GM12878 (cell line): ENCODE data around the gene FUBP3. TPM values are rescaled to one million over a fixed set of nuclear protein-coding genes. Genes with fewer than 3 reads are reported as not detected.

Source experiments
- ATAC-seq: fragments of 200-7000 bp; cut with Tn5 transposase; 3 replicates; pipeline ENCODE4 v1.9.1; 2020; ENCODE audit warnings: mild to moderate bottlenecking, moderate library complexity
- BruUV-seq: library from RNA; stranded (reverse); fragments of 400-500 nt; replicated peaks from 2 replicates; lab custom pipeline; 2021; lab: Mats Ljungman, UMichigan
- CTCF ChIA-PET: fragments of 300-600 bp; sonication (Branson Sonifier 250); formaldehyde crosslinking; extraction: SDS; loops from one replicate; lab custom pipeline; 2021; ENCODE audit warnings: inconsistent platforms; lab: Yijun Ruan, JAX
- POLR2A ChIA-PET: fragments of 350-600 bp; formaldehyde crosslinking; extraction: SDS; loops from one replicate; lab custom pipeline; 2021; ENCODE audit warnings: inconsistent platforms; lab: Charles Lee
- RAD21 ChIA-PET: fragments of 300-600 bp; sonication (Branson Sonifier 250); formaldehyde crosslinking; loops from one replicate; lab custom pipeline; 2023; ENCODE audit warnings: antibody characterized with exemption; ENCODE audit not compliant: unreplicated experiment; lab: Charles Lee
- SMC1A ChIA-PET: fragments of 300-600 bp; sonication (Branson Sonifier 250); formaldehyde crosslinking; loops from one replicate; lab custom pipeline; 2023; ENCODE audit not compliant: unreplicated experiment, uncharacterized antibody; lab: Charles Lee
- DNase-seq: peaks from one replicate; pipeline ENCODE4 v3.0.0-alpha.2; 2011; ENCODE audit warnings: low read depth, low spot score
- FAIRE-seq: peaks from 3 replicates; lab custom pipeline; 2011; peaks lifted over from hg19 to GRCh38; lab: Jason Lieb, UNC
- H2AFZ ChIP-seq: 2 replicates; pipeline ENCODE4 v1.6.0; 2011; ENCODE audit warnings: low read depth, low read length, control low read depth; ENCODE audit not compliant: control insufficient read depth
- H3K27ac ChIP-seq: 2 replicates; pipeline ENCODE4 v1.5.1; 2011; ENCODE audit warnings: control low read depth; ENCODE audit not compliant: control insufficient read depth, insufficient read depth
- H3K27me3 ChIP-seq, 2 experiments: replicated peaks in 1 of 2; 2 replicates each; pipeline versions ENCODE4 v1.6.0 to v1.6.1; 2011; ENCODE audit warnings: low read length in 1 of 2; ENCODE audit not compliant: control insufficient read depth in 2 of 2, insufficient read depth in 2 of 2
- H3K36me3 ChIP-seq, 2 experiments: 2 replicates each; pipeline ENCODE4 v1.5.1; 2011; ENCODE audit warnings: low read length in 1 of 2; ENCODE audit not compliant: control insufficient read depth in 2 of 2, insufficient read depth in 2 of 2
- H3K4me1 ChIP-seq: 2 replicates; pipeline ENCODE4 v1.6.1; 2011; ENCODE audit warnings: mild to moderate bottlenecking, low read length, moderate library complexity, mixed read lengths; ENCODE audit not compliant: control insufficient read depth, insufficient read depth
- H3K4me2 ChIP-seq: 2 replicates; pipeline ENCODE4 v1.6.0; 2011; ENCODE audit warnings: control low read depth; ENCODE audit not compliant: control insufficient read depth, insufficient read depth
- H3K4me3 ChIP-seq: fragments of 200-600 bp; sonication (generic); 2 replicates; pipeline ENCODE4 v1.5.1; 2016
- H3K79me2 ChIP-seq: 2 replicates; pipeline ENCODE4 v1.6.0; 2011; ENCODE audit warnings: low read length; ENCODE audit not compliant: control insufficient read depth, insufficient read depth
- H3K9ac ChIP-seq: 2 replicates; pipeline ENCODE4 v1.8.0; 2011; ENCODE audit warnings: low read length, control low read depth, mixed read lengths; ENCODE audit not compliant: control insufficient read depth, insufficient read depth
- H3K9me3 ChIP-seq: replicated peaks from 3 replicates; pipeline ENCODE4 v1.5.1; 2011; ENCODE audit warnings: mild to moderate bottlenecking, low read length; ENCODE audit not compliant: control insufficient read depth, insufficient read depth
- H4K20me1 ChIP-seq: 2 replicates; pipeline ENCODE4 v1.6.0; 2011; ENCODE audit not compliant: control insufficient read depth, insufficient read depth
- BACH1 ChIP-seq: fragments of 450-650 bp; IDR thresholded peaks from 2 replicates; pipeline ENCODE4 v1.6.1; 2017; ENCODE audit warnings: mild to moderate bottlenecking, borderline replicate concordance
- CHD4 ChIP-seq: fragments of 200-600 bp; sonication (generic); IDR thresholded peaks from 2 replicates; pipeline ENCODE4 v1.6.1; 2016; ENCODE audit warnings: mild to moderate bottlenecking
- FOXK2 ChIP-seq: fragments of 450-650 bp; IDR thresholded peaks from 2 replicates; pipeline ENCODE4 v1.6.1; 2017; ENCODE audit warnings: mild to moderate bottlenecking, moderate library complexity
- NFIC ChIP-seq: IDR thresholded peaks from 2 replicates; pipeline ENCODE4 v1.6.1; 2012; ENCODE audit warnings: low read depth, mild to moderate bottlenecking, inconsistent platforms, low read length, moderate library complexity
- NFXL1 ChIP-seq: fragments of 450-650 bp; IDR thresholded peaks from 2 replicates; pipeline ENCODE4 v1.6.1; 2017; ENCODE audit warnings: antibody characterized with exemption, mild to moderate bottlenecking, borderline replicate concordance
- POU2F2 ChIP-seq: IDR thresholded peaks from 3 replicates; pipeline ENCODE4 v1.6.1; 2011; ENCODE audit warnings: low read depth, mild to moderate bottlenecking, low read length, borderline replicate concordance
- SUPT20H ChIP-seq: IDR thresholded peaks from 2 replicates; pipeline ENCODE4 v1.6.1; 2011; ENCODE audit warnings: low read depth, mild to moderate bottlenecking, low read length, moderate library complexity, borderline replicate concordance; ENCODE audit not compliant: control insufficient read depth
- USF1 ChIP-seq: IDR thresholded peaks from 2 replicates; pipeline ENCODE4 v1.6.1; 2011; ENCODE audit warnings: borderline replicate concordance, low read depth, mild to moderate bottlenecking, moderate library complexity, mixed read lengths, low read length; ENCODE audit not compliant: insufficient read depth; ENCODE audit errors: extremely low read length
- ZZZ3 ChIP-seq: IDR thresholded peaks from 2 replicates; pipeline ENCODE4 v1.6.1; 2011; ENCODE audit warnings: low read depth; ENCODE audit not compliant: control insufficient read depth, insufficient read length
- WGBS: methylation state at CpG from one replicate; pipeline ENCODE4 v1.1.6; 2016; ENCODE audit warnings: low lambda C conversion rate; ENCODE audit not compliant: insufficient replicate concordance, insufficient coverage; ENCODE audit errors: missing lambda C conversion rate; 5-methylcytosine and 5-hydroxymethylcytosine counted together
- in situ Hi-C: fragments of 300-500 bp; cut with MboI; formaldehyde crosslinking; loops from 9 replicates; pipeline ENCODE4 v1.14.3; 2018; ENCODE audit warnings: mixed read lengths
- intact Hi-C: fragments of 100-400 bp; cut with micrococcal nuclease; formaldehyde crosslinking; loops from one replicate; pipeline ENCODE4 v1.14.2; 2022; ENCODE audit not compliant: unreplicated experiment
- polyA plus RNA-seq, 11 experiments: library from polyadenylated mRNA; depleted of rRNA in 4 of 11; unstranded in 6 of 11; stranded (reverse) in 5 of 11; fragments of >200 nt; fragmentation: Nextera tagmentation in 4 of 11; fragmentation: Illumina TruSeq in 1 of 11; extraction: Ambion mirVana in 4 of 11; extraction: Trizol in 1 of 11; gene quantifications; 1 replicate in 1 of 11; 2 replicates in 10 of 11; pipeline versions ENCODE4 v1.2.1 to v1.2.3, GENCODE V29; 2011 to 2016; ENCODE audit warnings: inconsistent platforms in 2 of 11, missing spikeins in 2 of 11, low read depth in 1 of 11
- total RNA-seq, 4 experiments: library from RNA; depleted of rRNA in 3 of 4; stranded (reverse); fragments of >200 nt in 3 of 4; fragmentation: Illumina TruSeq in 1 of 4; extraction: Trizol in 1 of 4; gene quantifications; 2 replicates each; pipeline versions ENCODE4 v1.2.1 to v1.2.3, GENCODE V29; 2013 to 2021

FUBP3 gene
- total and polyA plus RNA-seq, 10 of the 15 experiments (the other 5 are each of a cell fraction or from before 2014, with no cell fraction given): 2.4 to 49.4 (median 37.2) TPM

GRCh38 chr9:130531670-130532069 lies 47.7 kb upstream of the FUBP3 start:
- FAIRE-seq (no peak), ATAC-seq (no peak), DNase-seq (no peak)
- POLR2A ChIA-PET: interaction anchor here (0.6 kb wide), 1 partner anchor 288 kb away, joined by 3 read pairs; no protein-coding TSS in a partner anchor
- H3K9ac ChIP-seq: no peak overlapping the region
- H3K4me3 ChIP-seq: no peak overlapping the region
- SMC1A ChIA-PET: no interaction called here
- TF ChIP-seq POU2F2 (no peak), BACH1 (no peak), CHD4 (no peak), NFIC (no peak), NFXL1 (no peak), SUPT20H (no peak), FOXK2 (no peak), ZZZ3 (no peak), USF1 (no peak)
- peaks cover 2 to 5% of the 10 kb centered on the region in 2 experiments; a peak in 3 of 4 replicates for H3K27me3 ChIP-seq
- no peak overlapping the region for H2AFZ ChIP-seq
- WGBS: 57% methylated on average over 5 of the region's 8 CpGs
- CTCF ChIA-PET: no interaction called here
- H4K20me1 ChIP-seq: no peaks in the 10 kb centered on the region
- no peaks in the 10 kb centered on the region for H3K36me3 ChIP-seq
- H3K4me2 ChIP-seq: no peak overlapping the region
- RAD21 ChIA-PET: no interaction called here
- intact Hi-C loops: no loop called here
- H3K9me3 ChIP-seq: no peaks in the 10 kb centered on the region
- in situ Hi-C loops: no loop called here
- H3K27ac ChIP-seq: no peak overlapping the region
- no TSS peak for BruUV-seq
- no peaks in the 10 kb centered on the region for H3K79me2 ChIP-seq
- H3K4me1 ChIP-seq: no peaks in the 10 kb centered on the region
